HG02970 (cell line): ENCODE data around the gene SLC19A1.

Source experiments
- ATAC-seq: cut with Tn5 transposase; IDR thresholded peaks from one replicate; pipeline ENCODE4 v1.9.1; 2021; ENCODE audit warnings: mild to moderate bottlenecking, moderate library complexity, moderate number of reproducible peaks; ENCODE audit not compliant: unreplicated experiment, low FRiP score

SLC19A1 gene

GRCh38 chr21:45485686-45486442, 56.4 kb downstream of the SLC19A1 start:
- ATAC-seq: no peak

GRCh38 chr21:45484318-45484717, 57.9 kb downstream of the SLC19A1 start:
- ATAC-seq: no peak

GRCh38 chr21:45482899-45483821, 59.1 kb downstream of the SLC19A1 start:
- ATAC-seq: no peak

- ATAC-seq: no peak
These were observed 60.0 kb downstream of the SLC19A1 start for GRCh38 chr21:45481977-45482898.

- ATAC-seq: no peak
These were observed 60.7 kb downstream of the SLC19A1 start for GRCh38 chr21:45481566-45481965.

- ATAC-seq: no peak
These were observed 61.3 kb downstream of the SLC19A1 start for GRCh38 chr21:45480701-45481500.

- no peak for ATAC-seq
These were observed 62.3 kb downstream of the SLC19A1 start for GRCh38 chr21:45479691-45480675.

- no peak for ATAC-seq
These were observed 63.2 kb downstream of the SLC19A1 start for GRCh38 chr21:45478816-45479669.

GRCh38 chr21:45478115-45478801, 64.0 kb downstream of the SLC19A1 start:
- ATAC-seq: no peak

- ATAC-seq: no peak
These were observed 64.8 kb downstream of the SLC19A1 start for GRCh38 chr21:45477176-45478114.

- ATAC-seq: no peak
These were observed 65.7 kb downstream of the SLC19A1 start for GRCh38 chr21:45476582-45476981.

- ATAC-seq: no peak
These were observed 66.3 kb downstream of the SLC19A1 start for GRCh38 chr21:45475797-45476570.

- ATAC-seq: no peak
These were observed 67.1 kb downstream of the SLC19A1 start for GRCh38 chr21:45475004-45475685.

- ATAC-seq: no peak
These were observed 67.8 kb downstream of the SLC19A1 start for GRCh38 chr21:45474323-45474950.
